Activated T-helper 1 cell treated with anti-CD3 and anti-CD28 coated beads, Interleukin-12 subunit alpha, Interleukin-12 subunit beta, Interleukin-2, Interleukin-4 antibody, amounts not matched to agents 30 ng/mL and 10 ng/mL and 1 ng/mL, durations not matched to agents 14 hours and 24 hours and 36 hours (primary cell): ENCODE results near the gene STX8. TPM values are rescaled to one million over a fixed set of nuclear protein-coding genes. Genes with fewer than 3 reads are reported as not detected.
"Not testable (repeated sequence)": the region's sequence is repeated elsewhere in the genome, so short reads cannot be mapped to it uniquely, and the experiment has no call there.

Experiments
- DNase-seq: peaks from one replicate; pipeline ENCODE4 v3.0.0; 2021; ENCODE audit warnings: low spot score
- H3K27ac Mint-ChIP-seq: one replicate; pipeline ENCODE4 v1.8.0; 2021; ENCODE audit warnings: mild to moderate bottlenecking, mixed read lengths
- H3K27me3 Mint-ChIP-seq: one replicate; pipeline ENCODE4 v1.8.0; 2022; ENCODE audit warnings: mild to moderate bottlenecking, moderate library complexity, mixed read lengths; ENCODE audit not compliant: insufficient read depth
- H3K36me3 Mint-ChIP-seq: one replicate; pipeline ENCODE4 v1.8.0; 2021; ENCODE audit warnings: low read depth, mixed read lengths
- H3K4me1 Mint-ChIP-seq: one replicate; pipeline ENCODE4 v1.8.0; 2021; ENCODE audit warnings: low read depth, mixed read lengths
- H3K4me3 Mint-ChIP-seq: one replicate; pipeline ENCODE4 v1.8.0; 2021; ENCODE audit warnings: mild to moderate bottlenecking, moderate library complexity, mixed read lengths
- H3K9me3 Mint-ChIP-seq: one replicate; pipeline ENCODE4 v1.8.0; 2021; ENCODE audit warnings: mixed read lengths
- intact Hi-C: fragments of 100-400 bp; cut with micrococcal nuclease; formaldehyde crosslinking; loops from one replicate; pipeline ENCODE4 v1.15.1; 2024
- total RNA-seq: library from RNA; stranded (reverse); gene quantifications from 2 replicates; pipeline ENCODE4 v1.2.3, GENCODE V29; 2022

Gene STX8
- 45.4 and 47.2 TPM in 2 replicates for total RNA-seq

- DNase-seq: peak; percentile 74
- intact Hi-C loops: loop anchor here (2.0 kb wide), 1 partner anchor 69 kb away; the partner anchor contains the start of gene USP43
- Mint-ChIP-seq H3K27ac (peak within 1 kb of the TSS; percentile 83), H3K36me3 (no peaks in the 10 kb centered on the region), H3K4me3 (peak within 1 kb of the TSS; percentile 99), H3K27me3 (no peaks in the 10 kb centered on the region), H3K4me1 (peaks cover 18% of the 10 kb centered on the region), H3K9me3 (no peaks in the 10 kb centered on the region)
Measured at GRCh38 chr17:9575381-9576101, at the start of gene STX8. STX8 (minus strand) TSS chr17:9575820; CDS start chr17:9575808, 12 bp downstream.

- Mint-ChIP-seq H3K9me3 (peaks cover 10% of the 10 kb centered on the region), H3K4me1 (no peaks in the 10 kb centered on the region), H3K4me3 (no peak overlapping the region), H3K27ac (no peak overlapping the region), H3K36me3 (no peaks in the 10 kb centered on the region), H3K27me3 (no peaks in the 10 kb centered on the region)
- DNase-seq: no peak
- intact Hi-C loops: no loop called here
Measured at GRCh38 chr17:9622961-9623360, 47.3 kb upstream of the STX8 start.

DNA sequence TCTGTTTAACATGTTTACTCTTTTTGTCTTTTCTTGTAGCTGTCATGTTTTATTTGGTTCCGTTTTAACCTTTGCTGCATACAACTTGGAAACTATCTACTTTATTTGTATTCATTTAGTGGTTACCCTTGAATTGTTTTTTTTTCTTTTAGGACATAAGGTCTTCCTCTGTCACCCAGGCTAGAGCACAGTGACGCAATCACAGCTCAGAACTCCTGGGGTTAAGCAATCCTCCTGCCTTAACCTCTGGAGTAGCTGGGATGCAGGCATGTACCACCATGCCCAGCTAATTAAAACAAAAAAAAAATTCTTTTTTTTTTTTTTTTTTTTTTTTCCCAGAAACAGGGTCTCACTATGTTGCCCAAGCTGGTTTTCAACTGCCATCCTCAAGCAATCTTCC, 39.9 kb upstream of the STX8 start:
- H3K4me3 Mint-ChIP-seq: no peak overlapping the region

DNA sequence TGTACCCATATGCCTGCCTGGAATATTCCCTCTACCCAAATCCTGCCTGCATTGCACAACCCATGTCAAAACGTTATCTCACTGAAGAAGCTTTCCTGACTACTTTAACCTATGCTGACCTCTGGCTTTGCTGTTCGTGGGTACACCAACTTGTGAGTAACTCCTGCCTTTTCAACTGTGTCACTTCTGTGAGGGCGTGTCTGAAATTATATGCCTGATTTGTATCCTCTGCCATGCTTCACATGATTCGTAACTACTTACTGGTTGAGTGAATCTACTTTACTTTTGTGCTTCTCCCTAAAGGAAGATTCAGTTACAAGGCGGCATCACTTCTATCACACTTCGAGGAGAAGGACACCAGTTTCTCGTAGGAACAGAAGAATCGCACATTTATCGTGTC, 36.4 kb upstream of the STX8 start:
- no peak overlapping the region for H3K27ac Mint-ChIP-seq
- no peaks in the 10 kb centered on the region for H3K36me3 Mint-ChIP-seq
- intact Hi-C loops: no loop called here
- no peaks in the 10 kb centered on the region for H3K4me1 Mint-ChIP-seq
- H3K9me3 Mint-ChIP-seq: no peaks in the 10 kb centered on the region
- DNase-seq: no peak
- no peaks in the 10 kb centered on the region for H3K27me3 Mint-ChIP-seq
- H3K4me3 Mint-ChIP-seq: no peak overlapping the region

More for the DNA sequence above, 39.9 kb upstream of the STX8 start:
- H3K27me3 Mint-ChIP-seq: no peaks in the 10 kb centered on the region
- no peak for DNase-seq
- intact Hi-C loops: no loop called here
- H3K4me1 Mint-ChIP-seq: no peaks in the 10 kb centered on the region
- H3K36me3 Mint-ChIP-seq: no peaks in the 10 kb centered on the region
- H3K27ac Mint-ChIP-seq: no peak overlapping the region
- H3K9me3 Mint-ChIP-seq: no peaks in the 10 kb centered on the region

DNA sequence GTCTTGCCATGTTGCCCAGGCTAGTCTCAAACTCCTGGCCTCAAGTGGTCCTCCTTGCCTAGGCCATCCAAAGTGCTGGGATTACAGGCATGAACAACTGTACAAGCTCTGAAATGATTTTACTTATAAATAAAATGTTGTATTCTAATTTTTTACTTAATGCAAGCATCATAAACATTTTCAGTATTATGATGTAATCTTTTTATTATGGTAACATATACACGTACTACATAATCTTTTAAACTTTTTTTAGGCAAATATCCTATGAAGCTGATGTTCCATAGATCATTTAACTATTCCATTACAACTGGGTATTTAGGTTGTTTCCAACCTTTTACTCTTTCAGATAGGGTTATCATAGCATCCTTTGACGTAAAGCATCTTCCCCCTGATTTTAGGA, 35.9 kb upstream of the STX8 start:
- Mint-ChIP-seq H3K4me1 (no peaks in the 10 kb centered on the region), H3K27me3 (no peaks in the 10 kb centered on the region), H3K9me3 (no peaks in the 10 kb centered on the region), H3K36me3 (no peaks in the 10 kb centered on the region), H3K4me3 (no peak overlapping the region), H3K27ac (no peak overlapping the region)
- no peak for DNase-seq
- intact Hi-C loops: no loop called here

DNA sequence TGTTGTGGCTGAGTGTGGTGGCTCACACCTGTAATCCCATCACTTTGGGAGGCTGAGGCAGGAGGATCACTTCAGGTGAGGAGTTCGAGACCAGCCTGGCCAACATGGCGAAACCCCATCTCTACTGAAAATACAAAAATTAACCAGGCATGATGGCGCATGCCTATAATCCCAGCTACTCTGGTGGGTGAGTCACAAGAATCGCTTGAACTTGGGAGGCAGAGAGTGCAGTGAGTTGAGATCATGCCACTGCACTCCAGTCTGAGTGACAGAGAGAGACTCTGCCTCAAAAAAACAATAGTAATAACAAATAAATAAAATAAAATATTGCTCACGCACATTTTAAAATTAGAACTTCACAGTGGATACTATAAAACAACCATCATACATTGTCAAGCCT, 31.4 kb upstream of the STX8 start:
- H3K36me3 Mint-ChIP-seq, H3K27ac Mint-ChIP-seq, H3K27me3 Mint-ChIP-seq, intact Hi-C loops, H3K4me1 Mint-ChIP-seq, H3K4me3 Mint-ChIP-seq, H3K9me3 Mint-ChIP-seq, DNase-seq: not testable (repeated sequence)

GRCh38 chr17:9606453-9606852, 30.8 kb upstream of the STX8 start:
- Mint-ChIP-seq H3K27me3 (no peaks in the 10 kb centered on the region), H3K4me1 (no peaks in the 10 kb centered on the region), H3K9me3 (no peaks in the 10 kb centered on the region), H3K4me3 (no peak overlapping the region), H3K27ac (no peak overlapping the region), H3K36me3 (no peaks in the 10 kb centered on the region)
- intact Hi-C loops: no loop called here
- no peak for DNase-seq

DNA sequence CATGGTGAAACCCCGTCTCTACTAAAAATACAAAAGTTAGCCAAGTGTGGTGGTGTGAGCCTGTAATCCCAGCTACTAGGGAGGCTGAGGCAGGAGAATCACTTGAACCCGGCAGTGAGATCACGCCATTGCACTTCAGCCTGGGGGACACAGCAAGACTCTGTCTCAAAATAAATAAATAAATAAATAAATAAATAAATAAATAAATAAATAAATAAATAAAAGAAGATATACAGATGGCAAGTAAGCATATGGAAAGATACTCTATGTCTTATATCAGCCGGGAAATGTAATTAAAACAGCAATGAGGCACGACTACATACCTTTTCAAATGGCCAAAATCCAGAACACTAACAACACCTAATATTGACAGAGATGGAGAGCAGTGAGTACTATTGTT, 29.0 kb upstream of the STX8 start:
- H3K9me3 Mint-ChIP-seq, H3K4me3 Mint-ChIP-seq, H3K4me1 Mint-ChIP-seq, DNase-seq, H3K36me3 Mint-ChIP-seq, intact Hi-C loops, H3K27me3 Mint-ChIP-seq, H3K27ac Mint-ChIP-seq: not testable (repeated sequence)

DNA sequence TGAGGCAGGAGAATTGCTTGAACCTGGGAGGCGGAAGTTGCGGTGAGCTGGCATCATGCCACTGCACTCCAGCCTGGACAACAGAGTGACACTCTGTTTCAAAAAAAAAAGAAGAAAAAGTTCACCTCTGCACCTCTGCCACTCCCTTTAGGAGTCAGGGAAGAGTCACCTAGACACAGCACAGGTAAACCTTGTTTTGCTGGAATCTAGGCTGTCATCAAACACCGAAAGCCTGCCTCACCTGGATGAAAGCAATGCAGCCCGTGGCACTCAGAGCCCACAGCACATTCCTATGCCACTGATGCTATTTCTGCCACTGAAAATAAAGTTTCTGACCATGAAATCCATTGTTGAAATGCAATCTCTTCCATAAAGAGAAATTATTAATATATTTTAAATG, 23.0 kb upstream of the STX8 start:
- Mint-ChIP-seq H3K4me1 (no peaks in the 10 kb centered on the region), H3K4me3 (no peak overlapping the region), H3K27ac (no peak overlapping the region), H3K9me3 (no peaks in the 10 kb centered on the region), H3K36me3 (no peaks in the 10 kb centered on the region), H3K27me3 (peaks cover 2% of the 10 kb centered on the region)
- DNase-seq: no peak
- intact Hi-C loops: no loop called here

GRCh38 chr17:9597638-9598037, 22.0 kb upstream of the STX8 start:
- H3K4me1 Mint-ChIP-seq, H3K27ac Mint-ChIP-seq, H3K9me3 Mint-ChIP-seq, intact Hi-C loops, H3K4me3 Mint-ChIP-seq, DNase-seq, H3K27me3 Mint-ChIP-seq, H3K36me3 Mint-ChIP-seq: not testable (repeated sequence)

GRCh38 chr17:9594065-9594464, 18.4 kb upstream of the STX8 start:
- intact Hi-C loops: no loop called here
- H3K9me3 Mint-ChIP-seq: no peaks in the 10 kb centered on the region
- no peak for DNase-seq
- no peaks in the 10 kb centered on the region for H3K4me1 Mint-ChIP-seq
- peaks cover 2% of the 10 kb centered on the region for H3K27me3 Mint-ChIP-seq
- no peaks in the 10 kb centered on the region for H3K36me3 Mint-ChIP-seq
- no peak overlapping the region for H3K4me3 Mint-ChIP-seq
- no peak overlapping the region for H3K27ac Mint-ChIP-seq

- intact Hi-C loops: no loop called here
- Mint-ChIP-seq H3K9me3 (peaks cover 10% of the 10 kb centered on the region), H3K36me3 (no peaks in the 10 kb centered on the region), H3K27me3 (peaks cover 7% of the 10 kb centered on the region), H3K4me3 (no peak overlapping the region), H3K27ac (no peak overlapping the region), H3K4me1 (no peaks in the 10 kb centered on the region)
- DNase-seq: no peak
Measured at GRCh38 chr17:9587969-9588656, 12.5 kb upstream of the STX8 start.

GRCh38 chr17:9577373-9577709, 1.7 kb upstream of the STX8 start:
- no peaks in the 10 kb centered on the region for H3K36me3 Mint-ChIP-seq
- intact Hi-C loops: loop anchor here (2.0 kb wide), 1 partner anchor 67 kb away; the partner anchor contains the start of gene USP43
- no peak overlapping the region for H3K4me3 Mint-ChIP-seq
- no peak for DNase-seq
- H3K9me3 Mint-ChIP-seq: no peaks in the 10 kb centered on the region
- H3K27ac Mint-ChIP-seq: no peak overlapping the region
- peaks cover 5% of the 10 kb centered on the region for H3K27me3 Mint-ChIP-seq
- H3K4me1 Mint-ChIP-seq: peaks cover 18% of the 10 kb centered on the region
